Keratinocyte (primary cell): ENCODE data around the gene PYY.

ENCODE experiments used
- EZH2 ChIP-seq: IDR thresholded peaks from one replicate; pipeline ENCODE4 v1.6.1; 2012; ENCODE audit warnings: inconsistent platforms, mild to moderate bottlenecking, low read length, moderate library complexity
- TF ChIP-seq, protein P1 (sequence below), 3 experiments: IDR thresholded peaks in 1 of 3; conservative IDR thresholded peaks in 1 of 3; optimal IDR thresholded peaks in 1 of 3; 2 replicates in 2 of 3; 3 replicates in 1 of 3; pipeline versions ENCODE3 to v1.5.1; 2011; ENCODE audit warnings: low read length in 3 of 3, mild to moderate bottlenecking in 3 of 3, moderate library complexity in 2 of 3, control low read depth in 1 of 3, inconsistent platforms in 1 of 3; ENCODE audit not compliant: insufficient read depth in 2 of 3; ENCODE audit errors: extremely low read depth in 1 of 3

DNA sequence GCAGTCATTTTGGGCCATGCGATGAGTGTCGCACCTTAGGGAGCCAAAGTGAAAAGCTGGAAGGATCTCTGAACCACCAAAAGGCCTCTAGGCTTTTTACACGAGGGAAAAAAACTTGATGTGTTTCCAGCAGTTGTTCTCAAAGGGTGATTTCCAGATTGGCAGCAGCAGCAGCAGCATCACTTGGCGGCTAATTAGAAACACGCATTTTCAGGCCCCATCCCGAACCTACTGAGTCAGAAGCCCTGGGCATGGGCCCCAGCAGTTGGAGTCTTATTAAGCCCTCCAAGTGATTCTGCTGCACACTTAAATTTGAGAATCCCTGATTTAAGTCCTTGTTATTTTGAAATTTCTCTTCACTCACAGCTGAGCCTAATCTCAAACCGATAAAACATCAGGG, 25.3 kb upstream of the PYY start:
- TF ChIP-seq, protein P1, sequence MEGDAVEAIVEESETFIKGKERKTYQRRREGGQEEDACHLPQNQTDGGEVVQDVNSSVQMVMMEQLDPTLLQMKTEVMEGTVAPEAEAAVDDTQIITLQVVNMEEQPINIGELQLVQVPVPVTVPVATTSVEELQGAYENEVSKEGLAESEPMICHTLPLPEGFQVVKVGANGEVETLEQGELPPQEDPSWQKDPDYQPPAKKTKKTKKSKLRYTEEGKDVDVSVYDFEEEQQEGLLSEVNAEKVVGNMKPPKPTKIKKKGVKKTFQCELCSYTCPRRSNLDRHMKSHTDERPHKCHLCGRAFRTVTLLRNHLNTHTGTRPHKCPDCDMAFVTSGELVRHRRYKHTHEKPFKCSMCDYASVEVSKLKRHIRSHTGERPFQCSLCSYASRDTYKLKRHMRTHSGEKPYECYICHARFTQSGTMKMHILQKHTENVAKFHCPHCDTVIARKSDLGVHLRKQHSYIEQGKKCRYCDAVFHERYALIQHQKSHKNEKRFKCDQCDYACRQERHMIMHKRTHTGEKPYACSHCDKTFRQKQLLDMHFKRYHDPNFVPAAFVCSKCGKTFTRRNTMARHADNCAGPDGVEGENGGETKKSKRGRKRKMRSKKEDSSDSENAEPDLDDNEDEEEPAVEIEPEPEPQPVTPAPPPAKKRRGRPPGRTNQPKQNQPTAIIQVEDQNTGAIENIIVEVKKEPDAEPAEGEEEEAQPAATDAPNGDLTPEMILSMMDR (optimal IDR thresholded peaks at IDR 0.05 in 1 of 3, IDR thresholded peaks at IDR 0.05 in 1 of 3, conservative IDR thresholded peaks at IDR 0.05 in 1 of 3; ENCODE audit: extremely low read depth in 1 of 3, insufficient read depth in 2 of 3, low read length in 3 of 3), result no peak
- peak; percentile 54 for TF ChIP-seq EZH2
